Erythroblast (primary cell): ENCODE data around the gene ATP8B3.

Experiments
- GATA1 ChIP-seq: IDR thresholded peaks from 2 replicates; pipeline ENCODE4 v1.6.1; 2011; ENCODE audit warnings: low read depth, mild to moderate bottlenecking, control low read depth, low read length, moderate library complexity
- POLR2A ChIP-seq: IDR thresholded peaks from 2 replicates; pipeline ENCODE4 v1.6.1; 2011; ENCODE audit warnings: mild to moderate bottlenecking, low read length

DNA sequence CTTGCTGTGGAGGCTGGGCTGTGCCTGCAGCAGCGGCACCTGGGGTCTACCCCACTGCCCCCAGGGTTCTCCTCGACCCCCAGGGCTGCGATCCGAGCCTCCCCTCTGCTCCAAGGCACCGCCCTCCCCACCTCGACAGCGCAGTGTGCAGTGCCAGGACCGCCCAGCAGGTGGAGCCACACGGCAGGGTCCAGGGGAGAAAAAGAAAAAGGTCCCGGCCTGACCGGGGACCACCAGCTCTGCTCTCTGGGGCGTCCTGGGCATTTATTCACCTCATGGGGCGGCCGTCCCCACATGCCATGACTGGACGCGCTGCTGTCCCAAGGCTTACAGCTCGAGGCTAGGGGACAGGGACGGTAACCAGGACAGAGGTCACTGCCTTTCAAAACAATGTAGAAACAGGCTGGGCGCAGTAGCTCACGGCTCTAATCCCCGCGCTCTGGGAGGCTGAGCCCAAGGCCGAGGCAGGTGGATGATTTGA lies 25.6 kb upstream of the ATP8B3 start:
- no peak for TF ChIP-seq POLR2A
- TF ChIP-seq GATA1, result no peak
